GM21825 (cell line): ENCODE results near the gene PGA3.
"Not testable (repeated sequence)": the region's sequence is repeated elsewhere in the genome, so short reads cannot be mapped to it uniquely, and the experiment has no call there.

Experiments
- ATAC-seq: cut with Tn5 transposase; IDR thresholded peaks from one replicate; pipeline ENCODE4 v1.9.1; 2021; ENCODE audit warnings: mild to moderate bottlenecking, moderate library complexity; ENCODE audit not compliant: unreplicated experiment

PGA3 gene

DNA sequence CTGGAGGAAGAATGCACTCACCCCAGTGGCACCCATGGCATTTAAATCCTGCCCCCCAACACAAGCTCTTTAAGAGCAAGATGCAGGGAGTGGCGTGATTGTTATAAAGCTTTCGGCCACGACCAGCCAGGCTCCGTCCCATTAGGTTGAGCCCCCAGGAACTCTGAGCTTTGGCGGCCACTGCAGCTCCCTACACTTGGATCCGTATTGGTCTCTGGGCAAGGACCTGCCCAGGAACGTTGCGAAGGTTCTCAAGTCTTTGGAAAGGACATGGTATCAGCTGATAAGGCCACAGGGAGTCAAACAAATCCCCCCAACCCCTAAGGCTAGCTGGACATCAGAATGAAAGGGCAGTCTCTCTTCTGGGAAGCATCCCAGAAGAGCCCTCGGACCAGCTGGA lies 32.7 kb upstream of the PGA3 start:
- ATAC-seq = no peak

DNA sequence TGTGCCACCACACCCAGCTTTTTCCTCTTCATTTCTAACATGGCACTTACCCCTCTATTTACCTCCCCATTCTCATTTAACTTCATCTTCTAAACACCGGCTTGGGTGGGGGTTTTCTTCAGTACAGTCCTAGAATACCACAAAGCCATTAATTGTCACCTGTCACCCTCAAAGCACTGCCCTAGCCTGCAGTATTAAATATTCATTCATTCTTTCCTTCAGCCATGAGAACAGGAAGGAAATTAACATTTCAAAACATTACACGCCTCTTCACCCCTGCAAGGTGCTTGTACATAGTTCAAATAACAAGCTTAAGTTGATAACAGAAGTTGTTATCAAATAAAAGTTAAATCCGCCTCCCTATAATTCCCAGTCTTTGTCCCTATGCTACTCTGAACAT lies 31.4 kb upstream of the PGA3 start:
- ATAC-seq = no peak

DNA sequence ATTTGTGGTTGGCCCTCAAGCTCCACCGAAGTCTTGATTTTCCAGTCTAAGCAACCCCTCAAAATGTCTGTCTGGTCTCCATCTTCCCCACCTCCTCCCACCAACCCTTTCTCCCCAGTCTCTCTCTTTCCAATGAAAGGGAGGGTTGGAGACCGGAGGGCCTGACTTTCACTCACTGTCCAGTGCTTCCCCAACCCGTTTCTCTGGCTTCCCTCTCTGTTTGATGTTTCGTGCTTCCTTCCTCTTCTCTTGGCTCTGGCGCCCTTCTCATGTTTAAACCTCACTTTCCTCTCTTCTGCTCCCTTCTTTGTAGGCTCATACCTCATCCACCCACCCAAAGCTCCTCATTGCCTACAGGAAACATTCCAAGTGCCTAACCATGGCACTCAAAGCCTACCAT lies 31.0 kb upstream of the PGA3 start:
- ATAC-seq = no peak

DNA sequence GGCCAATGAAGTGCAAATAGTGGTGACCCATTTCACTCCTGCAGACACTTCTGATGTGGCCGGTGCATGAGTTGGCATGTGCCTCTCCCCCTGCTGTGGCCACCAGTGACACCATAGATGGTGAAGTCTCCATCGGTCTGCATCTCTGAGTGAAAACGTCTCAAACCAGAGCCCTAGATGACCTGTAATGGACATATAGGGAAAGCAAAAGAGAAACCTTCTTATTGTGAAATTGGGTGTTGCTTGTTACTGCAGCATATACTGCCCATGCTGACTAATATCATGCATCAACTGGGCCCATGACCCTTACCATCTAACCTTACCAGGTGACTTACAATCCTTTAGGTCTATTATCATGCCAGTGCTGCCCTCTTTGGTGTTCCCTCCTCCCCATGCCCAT lies 30.4 kb upstream of the PGA3 start:
- ATAC-seq = no peak

DNA sequence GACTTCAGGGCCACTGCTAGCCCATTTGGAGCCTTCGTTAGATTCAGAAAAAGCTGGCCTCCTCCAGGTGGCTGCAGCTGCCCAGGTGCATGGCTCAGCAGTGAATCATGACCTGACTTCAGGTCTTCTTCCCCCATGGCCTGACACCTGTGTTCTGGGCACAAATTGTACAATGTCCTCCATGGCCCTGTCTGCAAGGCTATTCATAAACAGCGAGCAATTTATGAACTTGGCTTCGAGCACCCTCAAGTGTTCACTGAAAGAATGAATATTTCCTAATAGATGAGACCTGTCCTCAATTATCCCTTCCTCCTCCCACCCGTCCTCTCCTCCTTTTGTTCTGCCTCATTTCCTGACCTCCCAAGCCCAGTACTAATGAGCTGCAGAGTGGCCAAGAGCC lies 29.9 kb upstream of the PGA3 start:
- no peak for ATAC-seq

DNA sequence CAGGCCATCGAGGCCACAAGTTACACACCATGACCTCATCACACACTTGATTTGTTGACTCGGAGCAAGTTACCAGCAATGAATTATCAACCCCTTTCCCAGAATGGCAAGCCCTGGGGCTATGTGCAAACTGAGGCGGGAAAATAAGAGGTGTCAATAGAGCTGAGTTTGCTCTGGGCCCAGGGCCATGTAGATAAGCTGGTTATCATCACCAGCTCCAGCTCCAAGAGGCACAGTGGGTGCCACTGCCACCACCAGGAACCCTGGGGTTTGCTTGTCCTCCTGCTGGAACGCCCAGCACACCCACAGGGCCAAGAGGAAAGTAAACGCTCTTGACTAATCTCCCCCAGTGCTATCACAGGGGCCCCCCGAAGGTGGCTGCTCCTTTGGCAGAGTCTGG lies 29.0 kb upstream of the PGA3 start:
- ATAC-seq = no peak

DNA sequence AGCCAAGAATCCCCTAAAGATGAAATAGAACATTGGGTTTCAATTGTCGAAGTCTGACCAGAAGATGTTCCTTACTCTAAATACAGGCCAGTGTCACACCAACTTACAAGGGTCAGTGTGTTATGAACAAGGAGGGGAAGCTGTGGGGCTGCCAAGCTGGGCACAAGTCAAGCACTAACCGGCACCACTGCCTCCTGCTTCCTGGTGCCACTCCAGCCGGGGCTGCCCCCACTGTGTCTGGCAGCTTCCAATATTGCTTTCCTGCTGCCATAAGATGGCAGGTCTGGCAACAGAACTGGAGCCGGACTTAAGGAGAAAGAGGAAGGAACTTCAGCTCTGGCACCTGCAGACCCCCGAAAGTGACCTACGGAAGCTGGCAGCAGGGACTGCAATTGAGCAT lies 28.4 kb upstream of the PGA3 start:
- ATAC-seq = no peak

DNA sequence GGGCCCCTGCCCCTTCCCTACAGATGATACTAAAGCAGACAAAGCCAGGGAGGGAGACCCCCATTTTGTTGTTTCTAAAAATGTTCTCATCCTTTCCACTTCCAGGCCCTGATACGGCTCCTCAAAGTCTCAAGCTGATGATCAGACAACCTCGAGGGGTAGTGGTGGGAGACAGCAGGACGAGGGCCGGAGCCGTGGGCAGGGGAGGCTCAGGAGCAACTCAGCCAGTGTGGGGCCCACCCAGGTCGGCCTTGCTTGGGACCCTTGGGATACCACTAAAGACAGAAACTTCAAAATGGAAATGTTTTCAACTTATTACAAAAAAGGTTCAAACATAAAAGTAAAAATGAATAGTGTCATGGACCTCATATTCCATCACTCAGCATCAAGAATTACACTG lies 26.9 kb upstream of the PGA3 start:
- ATAC-seq = no peak

DNA sequence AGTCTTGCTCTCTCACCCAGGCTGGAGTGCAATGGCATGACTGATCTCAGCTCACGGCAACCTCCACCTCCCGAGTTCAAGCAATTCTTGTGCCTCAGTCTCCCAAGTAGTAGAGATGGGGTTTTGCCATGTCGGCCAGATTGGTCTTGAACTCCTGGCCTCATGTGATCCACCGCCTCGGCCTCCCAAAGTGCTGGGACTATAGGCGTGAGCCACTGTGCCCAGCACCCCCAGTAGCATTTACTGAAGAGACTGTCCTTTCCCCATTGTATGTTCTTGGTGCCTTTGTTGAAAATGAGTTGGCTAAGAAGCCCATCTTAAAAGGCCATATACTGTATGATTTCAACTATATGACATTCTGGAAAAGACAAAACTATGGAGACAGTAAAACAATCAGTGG lies 23.1 kb upstream of the PGA3 start:
- not testable (repeated sequence) for ATAC-seq

DNA sequence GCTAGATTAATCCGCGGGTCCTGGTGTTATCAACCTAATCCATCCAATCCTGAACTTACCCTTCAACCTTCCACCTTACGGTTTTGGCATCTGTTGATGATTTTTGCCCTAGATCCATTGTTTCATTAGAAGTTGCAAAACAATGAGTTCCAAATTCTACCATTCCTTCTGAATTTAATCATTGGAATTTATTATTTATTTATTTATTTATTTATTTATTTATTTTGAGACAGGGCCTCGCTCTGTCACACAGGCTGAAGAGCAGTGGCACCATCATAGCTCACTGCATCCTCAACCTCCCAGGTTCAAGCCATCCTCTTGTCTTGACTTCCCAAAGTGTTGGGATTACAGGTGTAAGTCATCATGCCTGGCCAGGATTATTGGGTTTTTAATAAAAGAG lies 21.8 kb upstream of the PGA3 start:
- no peak for ATAC-seq

DNA sequence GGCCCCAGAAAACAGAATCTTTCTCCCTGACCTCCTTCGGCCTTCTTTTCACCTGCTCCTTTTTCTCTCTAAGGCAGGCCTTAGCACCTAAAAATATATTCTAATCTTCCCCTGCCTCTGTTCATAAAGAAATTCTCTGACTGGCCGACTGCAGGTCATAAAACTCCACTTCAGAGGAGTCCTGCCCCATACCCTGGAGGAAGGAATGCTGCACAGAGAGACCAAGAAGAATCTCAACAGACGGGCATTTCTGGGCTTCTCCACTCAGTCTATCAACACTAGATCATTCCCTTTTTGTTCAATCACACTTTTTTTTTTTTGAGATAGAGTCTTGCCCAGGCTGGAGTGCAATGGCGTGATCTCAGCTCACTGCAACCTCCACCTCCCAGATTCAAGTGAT lies 19.7 kb upstream of the PGA3 start:
- no peak for ATAC-seq

DNA sequence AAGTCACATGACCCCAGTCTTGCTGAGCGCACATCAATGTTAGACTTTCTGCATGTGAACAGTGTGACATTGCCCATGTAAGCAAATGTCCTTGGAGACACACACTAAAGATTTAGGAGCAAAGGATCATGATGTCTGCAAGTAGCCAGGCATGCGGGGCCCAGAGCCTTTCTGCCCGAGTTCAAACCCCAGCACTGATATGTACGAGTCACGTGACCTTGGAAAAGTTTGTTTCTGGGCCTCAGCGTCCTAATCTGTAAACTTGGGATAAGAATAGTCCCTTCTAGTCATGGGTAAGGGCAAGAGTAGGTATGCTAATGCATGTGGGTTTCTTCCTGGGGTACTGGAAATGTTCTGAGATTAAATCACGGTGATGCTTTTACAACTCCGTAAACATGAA lies 16.8 kb upstream of the PGA3 start:
- no peak for ATAC-seq

DNA sequence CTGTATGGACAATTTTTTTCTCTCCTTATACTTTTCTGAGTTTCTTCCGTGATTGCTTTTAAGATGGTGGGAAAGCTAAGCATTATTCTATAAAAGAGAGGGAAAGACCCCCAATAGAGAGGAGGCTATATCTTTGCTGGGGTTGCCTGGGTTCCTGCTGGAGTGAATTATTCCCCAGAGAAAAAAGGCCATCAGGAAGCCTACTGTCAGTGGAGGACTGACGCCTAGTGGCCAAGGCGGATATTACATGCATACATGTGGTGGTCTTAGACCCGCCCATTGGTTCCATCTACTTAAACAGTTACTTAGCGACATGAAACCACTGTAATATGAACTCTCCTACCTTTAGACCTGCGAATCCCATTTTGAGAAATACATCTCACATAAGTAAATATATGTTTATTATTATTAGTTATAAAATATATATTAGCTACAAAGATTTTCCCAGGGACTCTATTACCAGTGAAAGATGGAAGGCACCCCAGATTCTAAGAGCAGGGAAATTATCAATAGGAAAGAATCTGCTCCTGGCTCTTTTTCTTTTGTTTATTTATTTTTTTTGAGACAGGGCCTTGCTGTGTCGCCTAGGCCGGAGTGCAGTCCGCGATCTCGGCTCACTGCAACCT lies 15.7 kb upstream of the PGA3 start:
- ATAC-seq = no peak

DNA sequence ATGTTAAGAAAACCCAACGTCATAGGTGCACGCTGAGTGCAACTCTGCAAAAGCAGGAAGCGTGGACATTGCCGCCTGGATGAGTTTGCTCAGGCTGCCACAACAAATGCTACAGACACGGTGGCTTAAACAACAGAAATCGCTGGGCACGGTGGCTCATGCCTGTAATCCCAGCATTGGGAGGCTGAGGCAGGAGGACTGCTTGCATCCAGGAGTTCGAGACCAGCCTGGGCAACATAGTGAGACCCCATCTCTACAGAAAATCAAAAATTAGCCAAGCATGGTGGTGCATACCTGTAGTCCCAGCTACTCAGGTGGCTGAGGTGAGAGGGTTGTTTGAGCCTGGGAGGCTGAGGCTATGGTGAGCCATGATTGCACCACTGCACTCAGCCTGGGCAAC lies 13.4 kb upstream of the PGA3 start:
- no peak for ATAC-seq

DNA sequence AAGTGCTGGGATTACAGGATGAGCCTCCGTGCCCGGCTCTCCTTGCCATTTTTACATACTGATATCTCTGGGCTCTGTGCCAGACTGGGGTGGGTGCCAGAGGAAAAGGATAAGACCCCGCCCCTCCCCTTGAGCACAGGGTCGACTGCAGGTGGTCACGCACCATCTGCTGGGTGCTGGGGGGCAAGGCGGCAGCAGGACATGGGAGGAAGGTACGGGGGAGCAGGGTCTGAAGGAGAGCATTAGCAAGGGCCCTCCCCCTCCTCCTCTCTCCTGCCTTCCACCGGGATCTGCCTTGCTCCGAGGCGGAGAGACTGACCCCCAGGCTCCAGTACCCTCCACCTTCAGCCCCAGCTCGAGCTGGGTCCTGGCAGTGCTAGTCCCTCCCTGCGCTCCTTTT lies 9.7 kb upstream of the PGA3 start:
- no peak for ATAC-seq

DNA sequence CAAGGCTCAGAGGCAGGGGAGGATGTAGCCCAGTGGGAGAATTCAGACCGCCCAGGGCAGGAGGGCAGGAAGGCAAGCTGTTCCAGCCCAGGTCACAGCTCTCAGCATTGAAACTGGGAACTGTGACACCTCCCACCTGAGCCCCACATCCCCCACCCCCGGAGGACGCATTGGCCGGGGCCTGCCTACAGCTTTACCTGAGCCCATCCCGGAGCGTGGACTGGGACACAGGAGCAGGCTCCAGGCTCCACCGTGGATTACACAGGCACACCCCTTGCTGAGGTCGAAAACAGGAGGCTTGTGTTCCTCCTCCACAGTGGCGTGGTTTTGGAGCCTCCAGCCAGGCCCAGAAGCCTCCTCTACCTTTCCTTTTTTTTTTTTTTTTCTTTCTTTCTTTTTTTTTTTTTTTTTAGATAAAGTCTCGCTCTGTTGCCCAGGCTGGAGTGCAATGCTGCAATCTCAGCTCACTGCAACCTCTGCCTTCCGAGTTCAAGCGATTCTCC lies 9.1 kb upstream of the PGA3 start:
- ATAC-seq = no peak

DNA sequence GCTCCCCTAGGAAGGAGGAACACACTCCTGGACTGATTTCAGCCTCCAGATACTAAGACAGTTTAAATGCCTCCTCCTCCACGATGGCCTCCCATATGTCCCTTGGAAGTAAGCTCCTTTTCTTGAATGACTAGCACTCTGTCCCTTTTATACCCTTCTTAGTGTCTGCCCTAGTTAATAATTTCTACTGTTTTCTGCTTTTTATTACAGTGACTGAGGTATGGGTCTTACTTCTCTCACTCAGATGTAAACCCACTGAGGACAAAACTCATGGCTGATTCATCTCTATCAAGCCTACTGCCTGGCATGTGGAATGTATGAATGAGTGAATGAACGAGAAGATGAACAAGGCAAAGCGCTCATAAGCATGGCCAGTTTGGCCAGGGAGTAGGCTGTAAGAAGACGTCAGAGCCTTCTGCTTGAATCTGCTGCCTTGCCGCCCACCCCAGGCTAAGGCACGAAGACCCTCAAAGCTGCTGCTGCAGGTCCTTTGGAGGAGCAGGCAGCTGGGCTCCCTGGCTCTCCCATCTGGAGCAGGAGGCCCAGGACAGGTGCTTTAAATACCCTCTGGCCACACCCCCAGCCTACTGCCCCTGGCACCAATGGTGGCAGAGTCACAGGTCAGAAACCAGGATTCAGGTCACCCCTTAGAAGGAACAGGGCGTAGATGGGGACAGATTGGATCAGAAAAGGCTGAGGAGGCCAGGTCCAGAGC lies 8.2 kb upstream of the PGA3 start:
- no peak for ATAC-seq

DNA sequence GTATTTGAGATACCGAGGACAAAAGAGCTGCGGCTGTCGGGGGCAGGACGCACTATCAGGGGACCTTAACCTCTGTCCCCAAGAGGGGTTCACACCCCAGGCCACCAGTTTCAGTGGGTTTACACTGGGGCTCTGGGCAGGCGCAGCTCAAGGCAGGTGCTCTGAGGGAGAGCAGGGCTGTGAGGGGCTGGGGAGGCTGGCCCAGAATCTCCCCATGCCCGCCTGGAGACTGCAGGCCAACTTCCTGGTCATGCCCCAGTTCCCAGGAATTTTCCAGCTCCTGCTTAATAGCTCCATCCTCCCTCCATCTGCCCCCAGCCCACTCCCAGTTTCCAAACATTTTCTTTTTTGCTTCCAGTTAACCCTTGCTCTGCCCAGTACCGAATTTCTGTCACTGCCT lies 7.6 kb upstream of the PGA3 start:
- no peak for ATAC-seq

DNA sequence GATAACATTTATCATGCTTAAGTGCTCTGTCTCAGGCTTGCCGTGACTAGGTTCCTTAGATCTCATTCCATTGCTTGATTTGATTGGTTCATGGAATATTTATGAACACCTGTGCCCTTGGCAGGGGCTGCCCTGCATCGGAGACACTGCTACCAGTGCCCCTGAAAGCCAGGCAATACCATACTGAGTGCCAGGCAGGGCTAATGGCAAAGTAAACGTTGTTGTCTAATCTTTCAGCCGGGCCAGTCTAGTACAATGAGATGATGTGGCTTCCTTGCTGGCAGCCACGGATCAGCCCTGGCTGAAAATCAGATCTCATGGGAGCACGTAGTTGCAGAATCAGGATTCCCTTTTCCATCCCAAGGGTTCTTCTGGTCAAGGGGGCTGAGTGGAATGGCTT lies 5.0 kb upstream of the PGA3 start:
- no peak for ATAC-seq

DNA sequence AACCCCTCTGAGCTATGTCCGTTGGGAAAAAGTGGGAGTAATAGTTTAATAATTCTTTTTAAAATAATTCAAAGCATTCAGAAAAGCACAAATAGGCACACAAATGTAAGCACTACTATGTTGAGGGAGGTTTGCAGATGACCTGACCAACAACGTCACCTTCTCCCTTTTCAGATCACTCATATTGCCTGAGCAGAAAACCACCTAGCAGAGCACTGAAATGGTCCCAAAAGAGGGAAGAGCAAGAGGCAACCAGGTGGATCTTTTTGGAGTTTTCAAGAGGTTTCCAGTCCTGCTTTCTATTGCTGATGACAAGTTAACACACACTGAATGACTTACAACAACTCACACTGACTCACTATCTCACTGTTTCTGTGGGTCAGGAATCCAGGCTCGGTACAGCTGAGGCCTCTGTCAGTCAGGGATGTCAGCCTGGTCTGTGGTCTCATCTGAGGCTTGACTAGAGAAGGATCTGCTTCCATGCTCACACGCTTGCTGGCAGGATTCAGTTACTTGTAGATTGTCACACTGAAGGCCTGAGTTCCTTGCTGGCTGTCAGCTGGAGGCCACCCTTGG lies 4.3 kb upstream of the PGA3 start:
- no peak for ATAC-seq

DNA sequence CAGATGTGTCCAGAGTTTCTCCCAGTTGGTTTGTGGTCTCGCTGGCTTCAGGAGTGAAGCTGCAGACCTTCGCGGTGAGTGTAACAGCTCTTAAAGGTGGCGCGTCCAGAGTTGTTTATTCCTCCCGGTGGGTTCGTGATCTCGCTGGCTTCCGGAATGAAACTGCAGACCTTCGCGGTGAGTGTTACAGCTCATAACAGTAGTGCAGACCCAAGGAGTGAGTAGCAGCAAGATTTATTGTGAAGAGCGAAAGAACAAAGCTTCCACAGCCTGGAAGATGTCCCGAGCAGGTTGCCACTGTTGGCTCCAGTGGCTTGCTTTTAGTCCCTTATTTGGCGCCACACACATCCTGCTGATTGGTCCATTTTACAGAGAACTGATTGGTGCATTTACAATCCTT lies 1.8 kb upstream of the PGA3 start:
- no peak for ATAC-seq

DNA sequence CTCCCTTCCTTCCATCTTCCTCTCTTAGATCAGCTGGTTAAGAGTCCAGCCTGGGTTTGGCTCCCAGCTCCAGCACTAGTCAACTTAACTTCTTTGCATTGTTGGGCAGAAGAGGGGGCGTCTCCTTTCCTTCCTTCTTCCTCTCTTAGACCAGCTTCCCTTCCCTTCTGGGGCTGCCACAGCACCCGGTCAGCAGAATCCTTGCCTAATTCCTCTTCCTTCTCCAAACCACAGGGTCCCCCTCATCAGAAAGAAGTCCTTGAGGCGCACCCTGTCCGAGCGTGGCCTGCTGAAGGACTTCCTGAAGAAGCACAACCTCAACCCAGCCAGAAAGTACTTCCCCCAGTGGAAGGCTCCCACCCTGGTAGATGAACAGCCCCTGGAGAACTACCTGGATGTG lies 558 bp downstream of the PGA3 start:
- ATAC-seq = not testable (repeated sequence)
